Measurements from ENCODE around the gene GRM2.

DNA sequence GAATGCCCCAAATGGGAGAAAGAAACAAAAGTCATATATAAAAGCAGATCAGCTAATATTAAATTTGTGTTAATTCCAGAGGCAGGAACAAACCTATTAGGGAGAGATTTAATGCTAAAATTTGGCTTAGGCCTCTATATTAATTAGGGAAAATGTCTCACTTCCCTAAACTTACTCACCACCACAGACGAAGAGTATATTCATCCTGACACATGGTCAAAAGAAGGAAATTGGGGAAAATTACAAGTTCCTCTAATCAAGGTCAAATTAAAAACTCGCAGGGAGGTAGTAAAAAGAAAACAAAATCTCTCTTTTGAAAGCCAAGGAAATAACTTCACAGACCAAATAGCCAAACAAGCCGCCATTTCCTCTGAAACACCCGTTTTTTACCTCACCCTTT is 32.2 kb downstream of the GRM2 start:
- no peak for TF ChIP-seq CTCF (IDR thresholded peaks at IDR 0.05)
- no peak for TF ChIP-seq POLR2A (IDR thresholded peaks at IDR 0.05)

All from prostate gland (tissue), 2 donors.